IMR-90 (cell line): ENCODE measurements around the gene CASQ1. TPM values are rescaled to one million over a fixed set of nuclear protein-coding genes. Genes with fewer than 3 reads are reported as not detected.

Experiments used
- ATAC-seq: fragments of 200-7000 bp; cut with Tn5 transposase; 2 replicates; pipeline ENCODE4 v1.9.1; 2020; ENCODE audit warnings: low read depth, mild to moderate bottlenecking, moderate library complexity
- BruUV-seq: library from RNA; stranded (reverse); fragments of 400-500 nt; replicated peaks from 2 replicates; lab custom pipeline; 2021; lab: Mats Ljungman, UMichigan
- CTCF ChIA-PET: fragments of 300-600 bp; formaldehyde crosslinking; extraction: SDS; loops from one replicate; lab custom pipeline; 2021; ENCODE audit warnings: antibody characterized with exemption; lab: Yijun Ruan, JAX
- POLR2A ChIA-PET: fragments of 300-600 bp; sonication (Branson Sonifier 250); formaldehyde crosslinking; loops from one replicate; lab custom pipeline; 2022; ENCODE audit warnings: antibody characterized with exemption; ENCODE audit not compliant: unreplicated experiment; lab: Charles Lee
- DNase-seq: peaks from one replicate; pipeline ENCODE4 v3.0.0; 2013
- H2AFZ ChIP-seq: replicated peaks from 2 replicates; pipeline ENCODE3; 2013; ENCODE audit warnings: low read length, mild to moderate bottlenecking; ENCODE audit not compliant: poor library complexity
- H2AK5ac ChIP-seq: 2 replicates; pipeline ENCODE4 v1.6.1; 2013; ENCODE audit warnings: low read depth, low read length, inconsistent platforms
- H2AK9ac ChIP-seq: replicated peaks from 2 replicates; pipeline ENCODE3; 2013; ENCODE audit warnings: mild to moderate bottlenecking, low read depth, low read length, moderate library complexity; ENCODE audit not compliant: poor library complexity
- H2BK120ac ChIP-seq: 2 replicates; pipeline ENCODE4 v1.6.1; 2013; ENCODE audit warnings: low read depth, low read length, inconsistent platforms
- H2BK15ac ChIP-seq: 3 replicates; pipeline ENCODE4 v1.6.1; 2013; ENCODE audit warnings: low read depth, low read length, inconsistent platforms
- H2BK20ac ChIP-seq: 2 replicates; pipeline ENCODE4 v1.6.1; 2013; ENCODE audit warnings: low read depth, mild to moderate bottlenecking, inconsistent platforms, low read length, moderate library complexity
- H2BK5ac ChIP-seq: 2 replicates; pipeline ENCODE4 v1.6.1; 2013; ENCODE audit warnings: mild to moderate bottlenecking, low read depth, low read length, inconsistent platforms; ENCODE audit not compliant: poor library complexity, severe bottlenecking
- H3K14ac ChIP-seq: replicated peaks from 2 replicates; pipeline ENCODE4 v1.6.1; 2013; ENCODE audit warnings: low read depth, low read length, inconsistent platforms
- H3K18ac ChIP-seq: 2 replicates; pipeline ENCODE4 v1.6.1; 2013; ENCODE audit warnings: low read depth, low read length, control low read depth
- H3K23ac ChIP-seq: 2 replicates; pipeline ENCODE4 v1.6.1; 2013; ENCODE audit warnings: low read depth, low read length, inconsistent platforms
- H3K27ac ChIP-seq: 2 replicates; pipeline ENCODE4 v1.5.1; 2013; ENCODE audit warnings: mild to moderate bottlenecking, control low read depth, low read length; ENCODE audit not compliant: insufficient read depth
- H3K27me3 ChIP-seq: 2 replicates; pipeline ENCODE4 v1.6.1; 2013; ENCODE audit warnings: low read length; ENCODE audit not compliant: control insufficient read depth, insufficient read depth
- H3K36me3 ChIP-seq: 2 replicates; pipeline ENCODE4 v1.6.1; 2013; ENCODE audit warnings: low read length, mixed read lengths; ENCODE audit not compliant: control insufficient read depth, insufficient read depth
- H3K4ac ChIP-seq: 2 replicates; pipeline ENCODE4 v1.6.1; 2013; ENCODE audit warnings: low read depth, low read length, inconsistent platforms
- H3K4me1 ChIP-seq: 2 replicates; pipeline ENCODE4 v1.6.1; 2013; ENCODE audit warnings: low read length, mixed read lengths; ENCODE audit not compliant: control insufficient read depth, insufficient read depth
- H3K4me2 ChIP-seq: 2 replicates; pipeline ENCODE4 v1.6.1; 2013; ENCODE audit warnings: low read depth, mild to moderate bottlenecking, control low read depth, low read length, moderate library complexity
- H3K4me3 ChIP-seq: 2 replicates; pipeline ENCODE4 v1.5.1; 2013; ENCODE audit warnings: low read depth, mild to moderate bottlenecking, control low read depth, low read length, moderate library complexity; ENCODE audit not compliant: insufficient read depth
- H3K56ac ChIP-seq: 2 replicates; pipeline ENCODE4 v1.6.1; 2013; ENCODE audit warnings: low read length, inconsistent platforms; ENCODE audit not compliant: insufficient read depth; ENCODE audit errors: extremely low read depth
- H3K79me1 ChIP-seq, 2 experiments: 2 replicates each; pipeline ENCODE4 v1.6.1; 2013; ENCODE audit warnings: low read length in 2 of 2, inconsistent platforms in 1 of 2, low read depth in 1 of 2
- H3K9ac ChIP-seq: 2 replicates; pipeline ENCODE4 v1.6.1; 2013; ENCODE audit warnings: low read depth, low read length, control low read depth
- H3K9me1 ChIP-seq: 2 replicates; pipeline ENCODE4 v1.6.1; 2013; ENCODE audit warnings: low read length, inconsistent platforms; ENCODE audit not compliant: insufficient read depth
- H3K9me3 ChIP-seq: 2 replicates; pipeline ENCODE4 v1.6.1; 2013; ENCODE audit warnings: low read length; ENCODE audit not compliant: control insufficient read depth, insufficient read depth
- H4K20me1 ChIP-seq: 2 replicates; pipeline ENCODE4 v1.6.1; 2013; ENCODE audit warnings: low read length, inconsistent platforms; ENCODE audit not compliant: insufficient read depth
- H4K5ac ChIP-seq: 2 replicates; pipeline ENCODE4 v1.6.1; 2013; ENCODE audit warnings: mild to moderate bottlenecking, low read depth, low read length, control low read depth
- H4K8ac ChIP-seq, 2 experiments: 2 replicates each; pipeline ENCODE4 v1.6.1; 2013; ENCODE audit warnings: low read depth in 2 of 2, low read length in 2 of 2, control low read depth in 1 of 2, inconsistent platforms in 1 of 2
- H4K91ac ChIP-seq: 2 replicates; pipeline ENCODE4 v1.6.1; 2013; ENCODE audit warnings: low read depth, low read length, inconsistent platforms; ENCODE audit not compliant: insufficient read depth
- BHLHE40 ChIP-seq: fragments of 150-350 bp; IDR thresholded peaks from 2 replicates; pipeline ENCODE4 v1.6.1; 2016; ENCODE audit warnings: mild to moderate bottlenecking, low read depth, low read length
- CEBPB ChIP-seq: IDR thresholded peaks from 2 replicates; pipeline ENCODE4 v1.6.1; 2012; ENCODE audit warnings: low read depth, low read length, improper control_type of control experiment
- CHD1 ChIP-seq: IDR thresholded peaks from 2 replicates; pipeline ENCODE4 v1.6.1; 2012; ENCODE audit warnings: low read depth, low read length, improper control_type of control experiment
- FOS ChIP-seq: fragments of 150-350 bp; IDR thresholded peaks from 2 replicates; pipeline ENCODE4 v1.6.1; 2016; ENCODE audit warnings: low read depth, low read length
- MAFK ChIP-seq: IDR thresholded peaks from 2 replicates; pipeline ENCODE4 v1.6.1; 2012; ENCODE audit warnings: low read depth, low read length, improper control_type of control experiment
- MXI1 ChIP-seq: IDR thresholded peaks from 2 replicates; pipeline ENCODE4 v1.6.1; 2012; ENCODE audit warnings: low read depth, mild to moderate bottlenecking, low read length, moderate library complexity, borderline replicate concordance
- SMC3 ChIP-seq: fragments of 150-350 bp; IDR thresholded peaks from 2 replicates; pipeline ENCODE4 v1.6.1; 2016; ENCODE audit warnings: low read depth, mild to moderate bottlenecking, antibody characterized with exemption, low read length, moderate library complexity
- WGBS, 2 experiments: methylation state at CpG; one replicate each; pipeline versions ENCODE4 v1.1.5 to v1.1.7; 2013; ENCODE audit warnings: missing lambda C conversion rate in 2 of 2; ENCODE audit not compliant: insufficient read length in 1 of 2; ENCODE audit errors: extremely low coverage in 2 of 2; 5-methylcytosine and 5-hydroxymethylcytosine counted together
- dilution Hi-C: fragments of 300-500 bp; cut with HindIII; formaldehyde crosslinking; loops from one replicate; pipeline ENCODE4 v1.14.3; 2018; ENCODE audit warnings: low sequenced_read_pairs; ENCODE audit not compliant: unreplicated experiment
- in situ Hi-C: fragments of 300-500 bp; cut with MboI; formaldehyde crosslinking; loops from 3 replicates; pipeline ENCODE4 v1.14.3; 2019; ENCODE audit warnings: low sequenced_read_pairs, inconsistent platforms, mixed read lengths
- intact Hi-C: fragments of 100-400 bp; cut with micrococcal nuclease; formaldehyde crosslinking; loops from 2 replicates; pipeline ENCODE4 v1.10.0; 2022
- polyA plus RNA-seq, 3 experiments: library from polyadenylated mRNA; depleted of rRNA; stranded (reverse); fragments of >200 nt; gene quantifications; 2 replicates each; pipeline ENCODE4 v1.2.3, GENCODE V29; 2012; ENCODE audit warnings: low replicate concordance in 1 of 3
- total RNA-seq: library from RNA; depleted of rRNA; stranded (reverse); fragments of >200 nt; gene quantifications from 2 replicates; pipeline ENCODE4 v1.2.3, GENCODE V29; 2012
- TF ChIP-seq, protein P1 (sequence below): fragments of 150-350 bp; IDR thresholded peaks from 2 replicates; pipeline ENCODE4 v1.6.1; 2016; ENCODE audit warnings: low read depth, mild to moderate bottlenecking, low read length, moderate library complexity, borderline replicate concordance

The CASQ1 gene
- total and polyA plus RNA-seq, 2 of the 4 experiments (the other 2 are of a cell fraction) = 0.18 to 0.21 TPM

DNA sequence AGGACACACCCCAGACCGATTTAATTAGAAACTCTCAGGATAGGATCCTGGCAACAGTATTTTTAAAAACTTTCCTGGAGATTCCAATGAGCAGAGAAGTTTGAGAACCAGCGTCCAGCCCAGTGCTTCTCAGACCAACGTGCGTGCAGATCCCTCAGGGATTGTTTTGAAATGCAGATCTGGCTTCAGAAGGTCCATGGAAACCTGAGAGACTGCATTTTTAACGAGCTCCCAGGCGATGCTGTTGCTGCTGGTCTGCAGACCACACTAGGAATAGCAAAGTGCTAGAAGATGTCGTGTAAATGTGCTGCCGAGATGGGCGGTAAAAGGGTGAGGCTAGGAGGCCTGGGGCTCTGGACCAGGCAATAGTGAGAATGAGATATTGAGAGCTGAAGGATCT is 18.4 kb upstream of the CASQ1 start:
- H4K91ac ChIP-seq = no peak overlapping the region
- ChIA-PET CTCF (no interaction called here), POLR2A (no interaction called here)
- no peak overlapping the region for H3K4ac ChIP-seq
- H2AK5ac ChIP-seq = no peak overlapping the region
- no peak overlapping the region for H4K8ac ChIP-seq
- no peak overlapping the region for H3K23ac ChIP-seq
- no peak overlapping the region for H3K14ac ChIP-seq
- no peaks in the 10 kb centered on the region for H3K79me1 ChIP-seq
- no peak overlapping the region for H3K27ac ChIP-seq
- no peaks in the 10 kb centered on the region for H3K36me3 ChIP-seq
- no peak overlapping the region for H2BK5ac ChIP-seq
- intact Hi-C loops = no loop called here
- no peak overlapping the region for H2BK20ac ChIP-seq
- H3K4me2 ChIP-seq = no peak overlapping the region
- no peak overlapping the region for H3K18ac ChIP-seq
- no peak overlapping the region for H2AK9ac ChIP-seq
- DNase-seq (no peak), ATAC-seq (no peak)
- H4K5ac ChIP-seq = no peak overlapping the region
- no peak overlapping the region for H3K4me3 ChIP-seq
- BruUV-seq = no TSS peak
- H3K56ac ChIP-seq = no peak overlapping the region
- no peaks in the 10 kb centered on the region for H3K9me1 ChIP-seq
- H2AFZ ChIP-seq = no peak overlapping the region
- no peaks in the 10 kb centered on the region; the same call in 1 of the 2 replicates for H3K9me3 ChIP-seq
- in situ Hi-C loops = no loop called here
- no peaks in the 10 kb centered on the region for H4K20me1 ChIP-seq
- no peak overlapping the region for H2BK120ac ChIP-seq
- H3K9ac ChIP-seq = no peak overlapping the region
- peaks cover 44% of the 10 kb centered on the region for H3K27me3 ChIP-seq
- TF ChIP-seq CEBPB (no peak), CHD1 (no peak), BHLHE40 (no peak), MAFK (no peak), SMC3 (no peak), FOS (no peak), MXI1 (no peak)
- TF ChIP-seq, protein P1, sequence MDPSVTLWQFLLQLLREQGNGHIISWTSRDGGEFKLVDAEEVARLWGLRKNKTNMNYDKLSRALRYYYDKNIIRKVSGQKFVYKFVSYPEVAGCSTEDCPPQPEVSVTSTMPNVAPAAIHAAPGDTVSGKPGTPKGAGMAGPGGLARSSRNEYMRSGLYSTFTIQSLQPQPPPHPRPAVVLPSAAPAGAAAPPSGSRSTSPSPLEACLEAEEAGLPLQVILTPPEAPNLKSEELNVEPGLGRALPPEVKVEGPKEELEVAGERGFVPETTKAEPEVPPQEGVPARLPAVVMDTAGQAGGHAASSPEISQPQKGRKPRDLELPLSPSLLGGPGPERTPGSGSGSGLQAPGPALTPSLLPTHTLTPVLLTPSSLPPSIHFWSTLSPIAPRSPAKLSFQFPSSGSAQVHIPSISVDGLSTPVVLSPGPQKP = no peak
- H2BK15ac ChIP-seq = no peak overlapping the region
- dilution Hi-C loops = no loop called here
- H3K4me1 ChIP-seq = 0 out of 2 replicates have a peak, but pooled peaks cover 2% of the 10 kb centered on the region
- WGBS, 2 experiments = 38% methylated on average over 2 of the region's 9 CpGs; no CpG with 5 or more reads in 1 of the 2 experiments
